ENCODE data around the gene KCNQ1.

GRCh38 chr11:2857918-2858317 is 413.1 kb downstream of the KCNQ1 start:
- TF ChIP-seq POLR2A (IDR thresholded peaks at IDR 0.05) (no peak), POLR2AphosphoS5 (IDR thresholded peaks at IDR 0.05) (no peak), EP300 (IDR thresholded peaks at IDR 0.05; ENCODE audit: low read depth) (no peak)
- TF ChIP-seq, protein P1, sequence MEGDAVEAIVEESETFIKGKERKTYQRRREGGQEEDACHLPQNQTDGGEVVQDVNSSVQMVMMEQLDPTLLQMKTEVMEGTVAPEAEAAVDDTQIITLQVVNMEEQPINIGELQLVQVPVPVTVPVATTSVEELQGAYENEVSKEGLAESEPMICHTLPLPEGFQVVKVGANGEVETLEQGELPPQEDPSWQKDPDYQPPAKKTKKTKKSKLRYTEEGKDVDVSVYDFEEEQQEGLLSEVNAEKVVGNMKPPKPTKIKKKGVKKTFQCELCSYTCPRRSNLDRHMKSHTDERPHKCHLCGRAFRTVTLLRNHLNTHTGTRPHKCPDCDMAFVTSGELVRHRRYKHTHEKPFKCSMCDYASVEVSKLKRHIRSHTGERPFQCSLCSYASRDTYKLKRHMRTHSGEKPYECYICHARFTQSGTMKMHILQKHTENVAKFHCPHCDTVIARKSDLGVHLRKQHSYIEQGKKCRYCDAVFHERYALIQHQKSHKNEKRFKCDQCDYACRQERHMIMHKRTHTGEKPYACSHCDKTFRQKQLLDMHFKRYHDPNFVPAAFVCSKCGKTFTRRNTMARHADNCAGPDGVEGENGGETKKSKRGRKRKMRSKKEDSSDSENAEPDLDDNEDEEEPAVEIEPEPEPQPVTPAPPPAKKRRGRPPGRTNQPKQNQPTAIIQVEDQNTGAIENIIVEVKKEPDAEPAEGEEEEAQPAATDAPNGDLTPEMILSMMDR (IDR thresholded peaks at IDR 0.05): no peak
